Measurements from ENCODE around the gene DENND1B. TPM values are rescaled to one million over a fixed set of nuclear protein-coding genes. Genes with fewer than 3 reads are reported as not detected.

Gene DENND1B
- total RNA-seq, 1 donor from 2014 or later: 7.5 TPM

DNA sequence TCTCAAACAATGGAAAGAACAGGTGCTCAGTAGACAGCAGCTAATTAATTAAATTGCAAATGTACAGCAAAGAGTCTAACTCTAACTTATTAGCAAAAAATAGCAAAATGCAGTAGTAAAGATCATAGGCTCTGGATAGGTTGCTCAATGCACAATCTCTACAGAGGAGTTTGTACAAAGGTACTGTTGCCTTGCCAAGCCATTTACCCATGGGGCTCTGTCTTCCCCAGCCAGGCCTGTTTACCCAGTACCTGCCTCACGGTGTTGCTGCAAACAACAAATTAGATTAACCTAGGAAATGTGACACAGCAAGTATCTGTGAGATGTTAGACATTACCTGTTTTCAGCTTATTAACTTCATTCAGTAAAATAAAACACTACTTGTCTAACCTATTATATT lies 222.0 kb downstream of the DENND1B start:
- Histone ChIP-seq H3K36me3 (ENCODE audit: control insufficient read depth, insufficient read depth, low read length) (no peaks in the 10 kb centered on the region), H3K27me3 (ENCODE audit: control insufficient read depth, insufficient read depth, low read length) (no peaks in the 10 kb centered on the region), H3K4me3 (ENCODE audit: low read depth, low read length) (no peak overlapping the region)
- no peak for DNase-seq (ENCODE audit: low read depth)
- TF ChIP-seq, protein P1, sequence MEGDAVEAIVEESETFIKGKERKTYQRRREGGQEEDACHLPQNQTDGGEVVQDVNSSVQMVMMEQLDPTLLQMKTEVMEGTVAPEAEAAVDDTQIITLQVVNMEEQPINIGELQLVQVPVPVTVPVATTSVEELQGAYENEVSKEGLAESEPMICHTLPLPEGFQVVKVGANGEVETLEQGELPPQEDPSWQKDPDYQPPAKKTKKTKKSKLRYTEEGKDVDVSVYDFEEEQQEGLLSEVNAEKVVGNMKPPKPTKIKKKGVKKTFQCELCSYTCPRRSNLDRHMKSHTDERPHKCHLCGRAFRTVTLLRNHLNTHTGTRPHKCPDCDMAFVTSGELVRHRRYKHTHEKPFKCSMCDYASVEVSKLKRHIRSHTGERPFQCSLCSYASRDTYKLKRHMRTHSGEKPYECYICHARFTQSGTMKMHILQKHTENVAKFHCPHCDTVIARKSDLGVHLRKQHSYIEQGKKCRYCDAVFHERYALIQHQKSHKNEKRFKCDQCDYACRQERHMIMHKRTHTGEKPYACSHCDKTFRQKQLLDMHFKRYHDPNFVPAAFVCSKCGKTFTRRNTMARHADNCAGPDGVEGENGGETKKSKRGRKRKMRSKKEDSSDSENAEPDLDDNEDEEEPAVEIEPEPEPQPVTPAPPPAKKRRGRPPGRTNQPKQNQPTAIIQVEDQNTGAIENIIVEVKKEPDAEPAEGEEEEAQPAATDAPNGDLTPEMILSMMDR (IDR thresholded peaks at IDR 0.05; ENCODE audit: insufficient read depth, low read length, poor library complexity, severe bottlenecking): no peak

DNA sequence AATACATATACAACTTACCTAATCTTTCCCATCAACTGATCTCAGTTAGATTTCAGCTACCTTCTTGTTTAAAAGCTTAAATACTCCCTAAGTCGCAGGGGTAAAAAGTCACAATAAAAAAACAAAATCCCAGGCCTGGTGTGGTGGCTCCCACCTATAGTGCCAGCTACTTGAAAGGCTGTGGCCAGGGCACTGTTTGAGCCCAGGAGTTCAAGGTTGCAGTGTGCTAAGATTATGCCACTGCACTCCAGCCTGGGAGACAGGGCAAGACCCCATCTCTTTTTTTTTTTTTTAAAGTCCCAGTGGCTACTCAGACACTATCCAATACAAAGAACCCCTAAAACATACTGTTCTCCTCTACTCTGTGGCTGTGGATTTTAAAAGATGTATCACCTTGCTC lies 228.3 kb downstream of the DENND1B start:
- no peak for DNase-seq (ENCODE audit: low read depth)
- TF ChIP-seq, protein P1 (IDR thresholded peaks at IDR 0.05; ENCODE audit: insufficient read depth, low read length, poor library complexity, severe bottlenecking): no peak
- H3K27me3 ChIP-seq (ENCODE audit: control insufficient read depth, insufficient read depth, low read length): no peaks in the 10 kb centered on the region
- no peak overlapping the region for H3K4me3 ChIP-seq (ENCODE audit: low read depth, low read length)
- H3K36me3 ChIP-seq (ENCODE audit: control insufficient read depth, insufficient read depth, low read length): no peaks in the 10 kb centered on the region

DNA sequence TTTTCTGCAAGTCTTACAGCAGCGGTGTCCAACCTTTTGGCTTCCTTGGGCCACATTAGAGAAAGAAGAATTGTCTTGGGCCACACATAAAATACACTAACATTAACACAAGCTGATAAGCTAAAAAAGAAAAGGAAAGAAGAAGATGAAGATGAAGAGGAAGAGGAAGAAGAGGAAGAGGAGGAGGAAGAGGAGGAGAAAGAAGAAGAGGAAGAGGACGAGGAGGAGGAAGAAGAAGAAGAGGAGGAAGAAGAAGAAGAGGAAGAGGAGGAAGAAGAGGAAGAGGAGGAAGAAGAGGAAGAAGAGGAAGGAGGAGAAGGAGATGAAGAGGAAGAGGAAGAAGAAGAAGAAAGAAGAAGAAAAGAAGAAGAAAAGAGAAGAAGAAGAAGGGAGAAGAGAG lies 230.7 kb downstream of the DENND1B start:
- no peak for DNase-seq (ENCODE audit: low read depth)
- no peak overlapping the region for H3K4me3 ChIP-seq (ENCODE audit: low read depth, low read length)
- H3K27me3 ChIP-seq (ENCODE audit: control insufficient read depth, insufficient read depth, low read length): no peaks in the 10 kb centered on the region
- H3K36me3 ChIP-seq (ENCODE audit: control insufficient read depth, insufficient read depth, low read length): no peaks in the 10 kb centered on the region
- TF ChIP-seq, protein P1 (IDR thresholded peaks at IDR 0.05; ENCODE audit: insufficient read depth, low read length, poor library complexity, severe bottlenecking): no peak

DNA sequence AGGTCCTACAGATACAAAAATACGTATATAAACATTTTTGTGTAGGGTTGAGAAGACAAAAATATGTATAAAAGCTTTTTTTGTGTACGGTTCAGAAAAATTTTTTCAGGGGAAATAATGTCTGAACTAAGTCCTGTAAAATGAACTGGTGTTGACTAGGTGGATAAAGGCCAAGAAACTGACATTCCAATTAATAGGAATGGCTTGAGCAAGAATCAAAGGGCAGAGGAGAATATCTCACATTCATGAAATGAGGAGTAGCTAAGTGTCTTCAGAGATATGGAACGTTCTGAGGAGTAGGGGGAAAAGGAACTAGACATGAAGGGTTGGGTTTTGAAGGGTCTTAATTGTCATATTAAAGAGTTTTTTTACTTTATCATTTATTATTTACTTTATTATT lies 231.2 kb downstream of the DENND1B start:
- Histone ChIP-seq H3K4me3 (ENCODE audit: low read depth, low read length) (no peak overlapping the region), H3K27me3 (ENCODE audit: control insufficient read depth, insufficient read depth, low read length) (no peaks in the 10 kb centered on the region), H3K36me3 (ENCODE audit: control insufficient read depth, insufficient read depth, low read length) (no peaks in the 10 kb centered on the region)
- TF ChIP-seq, protein P1 (IDR thresholded peaks at IDR 0.05; ENCODE audit: insufficient read depth, low read length, poor library complexity, severe bottlenecking): no peak
- no peak for DNase-seq (ENCODE audit: low read depth)

DNA sequence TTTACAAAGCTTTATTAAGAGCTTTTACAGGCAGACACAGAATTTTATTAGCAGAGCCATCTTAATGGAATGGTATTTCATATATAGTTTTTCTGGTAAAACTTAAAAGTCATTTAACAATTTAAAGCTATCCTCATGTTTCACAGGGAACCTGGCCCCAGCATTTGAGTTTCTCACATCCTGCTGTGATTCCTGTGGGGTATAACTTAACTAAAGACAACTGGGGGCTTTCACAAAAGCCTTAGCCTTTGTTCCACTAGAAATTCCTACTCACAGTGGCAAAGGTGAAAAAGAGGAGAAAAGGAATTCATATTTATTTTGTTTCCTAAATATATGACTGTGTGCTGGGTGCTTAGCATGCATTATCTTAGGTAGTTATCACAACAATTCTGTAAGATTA lies 233.9 kb downstream of the DENND1B start:
- TF ChIP-seq, protein P1 (IDR thresholded peaks at IDR 0.05; ENCODE audit: insufficient read depth, low read length, poor library complexity, severe bottlenecking): no peak
- no peak for DNase-seq (ENCODE audit: low read depth)
- no peaks in the 10 kb centered on the region for H3K36me3 ChIP-seq (ENCODE audit: control insufficient read depth, insufficient read depth, low read length)
- H3K4me3 ChIP-seq (ENCODE audit: low read depth, low read length): no peak overlapping the region
- no peaks in the 10 kb centered on the region for H3K27me3 ChIP-seq (ENCODE audit: control insufficient read depth, insufficient read depth, low read length)

DNA sequence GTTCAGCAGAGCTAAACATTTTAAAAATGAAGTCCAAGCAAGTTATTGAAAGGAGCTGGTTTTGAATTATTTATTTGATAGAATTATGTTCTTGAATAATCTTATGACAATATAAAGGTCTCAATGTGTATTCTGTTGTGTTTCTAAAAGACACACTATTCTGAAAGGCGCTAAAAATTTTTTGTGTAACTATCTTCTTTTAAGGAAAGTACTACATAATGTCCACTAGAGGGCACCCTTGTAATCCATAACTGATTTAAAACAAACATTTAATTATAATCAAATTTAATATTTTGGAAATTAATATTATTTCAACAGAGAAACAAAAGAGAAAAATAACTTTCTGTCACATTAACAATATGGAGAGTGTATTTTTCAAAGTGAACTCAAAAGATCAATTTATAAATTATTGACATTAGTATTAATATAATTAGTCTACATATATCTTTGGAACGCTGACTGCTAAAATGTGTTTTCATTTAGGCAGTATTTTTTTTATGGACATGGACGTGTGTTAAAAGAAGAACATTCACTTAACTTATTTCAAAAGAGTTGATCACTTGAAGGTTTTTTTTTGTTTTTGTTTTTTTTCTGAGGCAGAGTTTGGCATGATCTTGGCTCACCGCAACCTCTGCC lies 248.4 kb downstream of the DENND1B start:
- no peaks in the 10 kb centered on the region for H3K27me3 ChIP-seq (ENCODE audit: control insufficient read depth, insufficient read depth, low read length)
- no peaks in the 10 kb centered on the region for H3K36me3 ChIP-seq (ENCODE audit: control insufficient read depth, insufficient read depth, low read length)
- no peak for DNase-seq (ENCODE audit: low read depth)
- no peak overlapping the region for H3K4me3 ChIP-seq (ENCODE audit: low read depth, low read length)
- TF ChIP-seq, protein P1 (IDR thresholded peaks at IDR 0.05; ENCODE audit: insufficient read depth, low read length, poor library complexity, severe bottlenecking): peak; percentile 34
